K562 (cell line): ENCODE measurements around the gene SPATA16.

Experiments
- CBX1 ChIP-seq: sonication (generic); IDR thresholded peaks from 2 replicates; pipeline ENCODE4 v1.6.1; 2016; ENCODE audit warnings: antibody characterized with exemption, low read depth, mild to moderate bottlenecking
- CTCF ChIP-seq, 3 experiments: IDR thresholded peaks in 2 of 3; conservative IDR thresholded peaks in 1 of 3; 2 replicates each; pipeline ENCODE4 v1.5.1; 2011 to 2012; ENCODE audit warnings: low read length in 3 of 3, mild to moderate bottlenecking in 3 of 3, control low read depth in 2 of 3, improper control_type of control experiment in 1 of 3, inconsistent platforms in 1 of 3, low read depth in 1 of 3, mixed read lengths in 1 of 3, moderate library complexity in 1 of 3; ENCODE audit not compliant: insufficient read depth in 2 of 3
- ELF1 ChIP-seq: fragments of 200-800 bp; sonication (Bioruptor generic); IDR thresholded peaks from 2 replicates; pipeline ENCODE4 v1.6.1; 2016; ENCODE audit warnings: missing genetic modification characterization, missing compliant biosample characterization
- EP300 ChIP-seq: IDR thresholded peaks from 2 replicates; pipeline ENCODE4 v1.6.1; 2012; ENCODE audit warnings: low read length, improper control_type of control experiment
- GABPB2 ChIP-seq: fragments of 250-450 bp; sonication (Bioruptor Pico); conservative IDR thresholded peaks from 2 replicates; pipeline ENCODE4 v1.5.1; 2021; ENCODE audit warnings: mild to moderate bottlenecking
- KAT2B ChIP-seq: IDR thresholded peaks from one replicate; pipeline ENCODE4 v1.6.1; 2012; ENCODE audit warnings: low read depth, mild to moderate bottlenecking, control low read depth, inconsistent platforms, low read length, moderate library complexity
- MAZ ChIP-seq, 2 experiments: fragments of 450-650 bp in 1 of 2; sonication (generic) in 1 of 2; formaldehyde crosslinking; IDR thresholded peaks in 1 of 2; conservative IDR thresholded peaks in 1 of 2; 2 replicates each; pipeline versions ENCODE4 v1.4.0 to v1.5.0; 2020; ENCODE audit warnings: mild to moderate bottlenecking in 1 of 2, missing genetic modification reagents in 1 of 2
- POLR2A ChIP-seq: fragments of 450-650 bp; conservative IDR thresholded peaks from 2 replicates; pipeline ENCODE4 v1.6.1; 2016
- POLR2AphosphoS5 ChIP-seq: IDR thresholded peaks from 2 replicates; pipeline ENCODE4 v1.6.1; 2011; ENCODE audit warnings: mild to moderate bottlenecking, low read depth, low read length, moderate library complexity; ENCODE audit not compliant: control insufficient read depth, insufficient read depth
- ZNF347 ChIP-seq: fragments of 450-650 bp; formaldehyde crosslinking; IDR thresholded peaks from 2 replicates; pipeline ENCODE4 v1.4.0; 2020; ENCODE audit warnings: low read depth, mild to moderate bottlenecking, moderate library complexity
- TF ChIP-seq, protein P1 (sequence below): fragments of 250-450 bp; sonication (Bioruptor Pico); IDR thresholded peaks from 2 replicates; pipeline ENCODE4 v1.5.0; 2020; ENCODE audit warnings: mild to moderate bottlenecking, borderline replicate concordance
- TF ChIP-seq, protein P2 (sequence below): sonication (generic); formaldehyde crosslinking; IDR thresholded peaks from 2 replicates; pipeline ENCODE4 v1.8.1; 2023; ENCODE audit warnings: mild to moderate bottlenecking, missing genetic modification reagents

GRCh38 chr3:172929451-172929850 lies 211.6 kb downstream of the SPATA16 start:
- TF ChIP-seq ZNF347 (CRISPR knock-in tag) = no peak
- TF ChIP-seq, protein P1, sequence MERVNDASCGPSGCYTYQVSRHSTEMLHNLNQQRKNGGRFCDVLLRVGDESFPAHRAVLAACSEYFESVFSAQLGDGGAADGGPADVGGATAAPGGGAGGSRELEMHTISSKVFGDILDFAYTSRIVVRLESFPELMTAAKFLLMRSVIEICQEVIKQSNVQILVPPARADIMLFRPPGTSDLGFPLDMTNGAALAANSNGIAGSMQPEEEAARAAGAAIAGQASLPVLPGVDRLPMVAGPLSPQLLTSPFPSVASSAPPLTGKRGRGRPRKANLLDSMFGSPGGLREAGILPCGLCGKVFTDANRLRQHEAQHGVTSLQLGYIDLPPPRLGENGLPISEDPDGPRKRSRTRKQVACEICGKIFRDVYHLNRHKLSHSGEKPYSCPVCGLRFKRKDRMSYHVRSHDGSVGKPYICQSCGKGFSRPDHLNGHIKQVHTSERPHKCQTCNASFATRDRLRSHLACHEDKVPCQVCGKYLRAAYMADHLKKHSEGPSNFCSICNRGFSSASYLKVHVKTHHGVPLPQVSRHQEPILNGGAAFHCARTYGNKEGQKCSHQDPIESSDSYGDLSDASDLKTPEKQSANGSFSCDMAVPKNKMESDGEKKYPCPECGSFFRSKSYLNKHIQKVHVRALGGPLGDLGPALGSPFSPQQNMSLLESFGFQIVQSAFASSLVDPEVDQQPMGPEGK (CRISPR knock-in tag) = no peak
- no peak for TF ChIP-seq GABPB2
- TF ChIP-seq EP300 = no peak
- TF ChIP-seq MAZ (CRISPR knock-in tag; conservative IDR thresholded peaks at IDR 0.05 in 1 of 2, IDR thresholded peaks at IDR 0.05 in 1 of 2) = no peak
- TF ChIP-seq POLR2AphosphoS5 = no peak
- no peak for TF ChIP-seq CBX1
- no peak for TF ChIP-seq KAT2B
- TF ChIP-seq CTCF (IDR thresholded peaks at IDR 0.05 in 2 of 3, conservative IDR thresholded peaks at IDR 0.05 in 1 of 3; ENCODE audit: insufficient read depth in 2 of 3, low read depth in 1 of 3, low read length in 3 of 3) = no peak
- TF ChIP-seq POLR2A = no peak
- TF ChIP-seq, protein P2, sequence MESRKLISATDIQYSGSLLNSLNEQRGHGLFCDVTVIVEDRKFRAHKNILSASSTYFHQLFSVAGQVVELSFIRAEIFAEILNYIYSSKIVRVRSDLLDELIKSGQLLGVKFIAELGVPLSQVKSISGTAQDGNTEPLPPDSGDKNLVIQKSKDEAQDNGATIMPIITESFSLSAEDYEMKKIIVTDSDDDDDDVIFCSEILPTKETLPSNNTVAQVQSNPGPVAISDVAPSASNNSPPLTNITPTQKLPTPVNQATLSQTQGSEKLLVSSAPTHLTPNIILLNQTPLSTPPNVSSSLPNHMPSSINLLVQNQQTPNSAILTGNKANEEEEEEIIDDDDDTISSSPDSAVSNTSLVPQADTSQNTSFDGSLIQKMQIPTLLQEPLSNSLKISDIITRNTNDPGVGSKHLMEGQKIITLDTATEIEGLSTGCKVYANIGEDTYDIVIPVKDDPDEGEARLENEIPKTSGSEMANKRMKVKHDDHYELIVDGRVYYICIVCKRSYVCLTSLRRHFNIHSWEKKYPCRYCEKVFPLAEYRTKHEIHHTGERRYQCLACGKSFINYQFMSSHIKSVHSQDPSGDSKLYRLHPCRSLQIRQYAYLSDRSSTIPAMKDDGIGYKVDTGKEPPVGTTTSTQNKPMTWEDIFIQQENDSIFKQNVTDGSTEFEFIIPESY (CRISPR knock-in tag) = no peak
- no peak for TF ChIP-seq ELF1
